Mammary epithelial cell (primary cell): Measurements from ENCODE around the gene BCAM.

Source experiments
- EZH2 ChIP-seq: IDR thresholded peaks from 2 replicates; pipeline ENCODE4 v1.6.1; 2012; ENCODE audit warnings: low read length, inconsistent platforms, borderline replicate concordance
- TF ChIP-seq, protein P1 (sequence below), 2 donors: IDR thresholded peaks in 1 of 2; conservative IDR thresholded peaks in 1 of 2; 2 replicates each; pipeline ENCODE4 v1.5.1; 2011 to 2012; ENCODE audit warnings: inconsistent platforms in 2 of 2, low read length in 2 of 2, mild to moderate bottlenecking in 2 of 2, control low read depth in 1 of 2, low read depth in 1 of 2; ENCODE audit not compliant: insufficient read depth in 1 of 2; ENCODE audit errors: extremely low read depth in 1 of 2

DNA sequence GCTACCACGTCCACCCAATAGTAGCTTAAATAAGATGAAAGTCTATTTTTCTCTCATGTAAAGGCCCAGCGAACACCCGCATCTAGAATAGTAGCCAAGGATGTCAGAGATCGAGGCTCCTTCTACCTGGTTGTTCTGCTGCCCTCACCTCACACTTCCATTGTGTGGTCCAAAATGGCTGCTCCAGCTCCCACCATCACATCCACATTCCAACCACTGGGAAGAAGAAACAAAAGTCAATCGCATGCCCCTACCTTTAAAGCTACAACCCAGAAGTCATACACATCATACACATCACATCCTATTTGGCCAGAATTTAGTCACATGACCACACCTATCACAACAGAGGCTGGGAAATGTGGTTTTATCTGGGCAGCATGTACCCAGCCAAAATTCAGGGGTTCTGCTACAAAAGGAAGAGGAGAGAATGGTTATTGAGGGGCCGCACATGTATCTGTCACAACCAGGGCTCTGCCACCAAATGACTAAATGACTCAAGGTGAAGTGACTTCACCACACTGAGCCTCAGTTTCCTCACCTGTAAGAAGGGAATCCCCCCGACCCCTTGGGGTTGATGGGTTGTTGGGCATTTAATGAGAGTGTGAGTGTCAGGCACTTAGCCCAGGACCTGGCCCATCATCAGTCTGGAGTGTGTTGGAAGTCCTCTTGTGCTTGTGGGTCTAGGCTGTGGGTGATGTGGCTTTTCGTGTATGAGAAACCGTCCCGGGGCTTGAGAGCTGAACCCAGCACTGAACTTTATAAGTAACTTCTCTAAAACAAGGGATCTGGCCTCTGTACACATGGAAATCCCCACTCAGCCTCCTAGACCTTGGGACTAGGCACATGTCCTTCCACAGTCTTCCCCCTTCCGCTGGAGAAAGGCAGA lies 41.4 kb upstream of the BCAM start:
- TF ChIP-seq, protein P1, sequence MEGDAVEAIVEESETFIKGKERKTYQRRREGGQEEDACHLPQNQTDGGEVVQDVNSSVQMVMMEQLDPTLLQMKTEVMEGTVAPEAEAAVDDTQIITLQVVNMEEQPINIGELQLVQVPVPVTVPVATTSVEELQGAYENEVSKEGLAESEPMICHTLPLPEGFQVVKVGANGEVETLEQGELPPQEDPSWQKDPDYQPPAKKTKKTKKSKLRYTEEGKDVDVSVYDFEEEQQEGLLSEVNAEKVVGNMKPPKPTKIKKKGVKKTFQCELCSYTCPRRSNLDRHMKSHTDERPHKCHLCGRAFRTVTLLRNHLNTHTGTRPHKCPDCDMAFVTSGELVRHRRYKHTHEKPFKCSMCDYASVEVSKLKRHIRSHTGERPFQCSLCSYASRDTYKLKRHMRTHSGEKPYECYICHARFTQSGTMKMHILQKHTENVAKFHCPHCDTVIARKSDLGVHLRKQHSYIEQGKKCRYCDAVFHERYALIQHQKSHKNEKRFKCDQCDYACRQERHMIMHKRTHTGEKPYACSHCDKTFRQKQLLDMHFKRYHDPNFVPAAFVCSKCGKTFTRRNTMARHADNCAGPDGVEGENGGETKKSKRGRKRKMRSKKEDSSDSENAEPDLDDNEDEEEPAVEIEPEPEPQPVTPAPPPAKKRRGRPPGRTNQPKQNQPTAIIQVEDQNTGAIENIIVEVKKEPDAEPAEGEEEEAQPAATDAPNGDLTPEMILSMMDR (conservative IDR thresholded peaks at IDR 0.05 in 1 of 2, IDR thresholded peaks at IDR 0.05 in 1 of 2; ENCODE audit: extremely low read depth in 1 of 2, insufficient read depth in 1 of 2, low read depth in 1 of 2, low read length in 2 of 2): no peak
- TF ChIP-seq EZH2: no peak
